ENCODE data around the gene PHF1. TPM values are rescaled to one million over a fixed set of nuclear protein-coding genes. Genes with fewer than 3 reads are reported as not detected.

PHF1 gene
- total and polyA plus RNA-seq, 2 of the 13 experiments (the other 11 are each of a cell fraction or from before 2014, with no cell fraction given), result 25.4 to 61.9 TPM

GRCh38 chr6:33428224-33428965 is 17.6 kb downstream of the PHF1 start (continued):
- TF ChIP-seq ZNF614 (CRISPR knock-in tag; IDR thresholded peaks at IDR 0.05; ENCODE audit: borderline replicate concordance), result peak; percentile 26; the same call in 1 of the 2 replicates
- no peak for TF ChIP-seq ZNF782 (CRISPR knock-in tag; IDR thresholded peaks at IDR 0.05; ENCODE audit: borderline replicate concordance)
- TF ChIP-seq NR2F1 (CRISPR knock-in tag; IDR thresholded peaks at IDR 0.05), result peak; percentile 66 to 69; a peak in 3 of 4 replicates
- TF ChIP-seq ZFP41 (CRISPR knock-in tag; IDR thresholded peaks at IDR 0.05; ENCODE audit: borderline replicate concordance), result peak; percentile 51; the same call in 1 of the 2 replicates
- TF ChIP-seq ZNF850 (CRISPR knock-in tag; conservative IDR thresholded peaks at IDR 0.05), result no peak
- no peak for TF ChIP-seq ATF4 (CRISPR knock-in tag; IDR thresholded peaks at IDR 0.05)
- peak; percentile 30; the same call in 1 of the 2 replicates for TF ChIP-seq CTCF (CRISPR knock-in tag; IDR thresholded peaks at IDR 0.05)
- peak; percentile 81; the same call in 1 of the 2 replicates for TF ChIP-seq LBX2 (CRISPR knock-in tag; IDR thresholded peaks at IDR 0.05; ENCODE audit: borderline replicate concordance)
- TF ChIP-seq NR0B2 (CRISPR knock-in tag; IDR thresholded peaks at IDR 0.05), result peak; percentile 71; the same call in 1 of the 2 replicates
- no peak for TF ChIP-seq GLMP (CRISPR knock-in tag; IDR thresholded peaks at IDR 0.05; ENCODE audit: borderline replicate concordance)
- 0 out of 2 replicates have a peak, but pooled peaks have one; percentile 64 for TF ChIP-seq ZFYVE20 (CRISPR knock-in tag; IDR thresholded peaks at IDR 0.05; ENCODE audit: borderline replicate concordance, low read depth)
- 0 out of 2 replicates have a peak, but pooled peaks have one; percentile 32 for TF ChIP-seq ZNF780A (CRISPR knock-in tag; IDR thresholded peaks at IDR 0.05)
- TF ChIP-seq SAP130 (CRISPR knock-in tag; IDR thresholded peaks at IDR 0.05; ENCODE audit: low read depth), result peak; percentile 57; the same call in 1 of the 2 replicates
- TF ChIP-seq POLR2AphosphoS5 (IDR thresholded peaks at IDR 0.05; ENCODE audit: low read depth, low read length), result no peak
- no peak for TF ChIP-seq RBFOX2 (IDR thresholded peaks at IDR 0.05; ENCODE audit: low read depth, low read length)
- TF ChIP-seq ZNF280D (CRISPR knock-in tag; IDR thresholded peaks at IDR 0.05), result peak; percentile 55; the same call in 1 of the 2 replicates
